Activated CD4-positive, alpha-beta memory T cell treated with anti-CD3 and anti-CD28 coated beads for 36 hours (primary cell): Measurements from ENCODE around the gene WDR73. TPM values are rescaled to one million over a fixed set of nuclear protein-coding genes. Genes with fewer than 3 reads are reported as not detected.
"Not testable (repeated sequence)": the region's sequence is repeated elsewhere in the genome, so short reads cannot be mapped to it uniquely, and the experiment has no call there.

Source experiments
- CTCF ChIA-PET: fragments of 350-600 bp; sonication (Branson Sonifier 250); formaldehyde crosslinking; loops from one replicate; lab custom pipeline; 2021; ENCODE audit warnings: antibody characterized with exemption, inconsistent platforms; lab: Charles Lee
- POLR2A ChIA-PET: fragments of 350-600 bp; sonication (Branson Sonifier 250); formaldehyde crosslinking; loops from one replicate; lab custom pipeline; 2021; ENCODE audit warnings: antibody characterized with exemption; lab: Charles Lee
- DNase-seq: peaks from one replicate; pipeline ENCODE4 v3.0.0-alpha.2; 2020
- H3K27ac Mint-ChIP-seq: one replicate; pipeline ENCODE4 v1.8.0; 2021; ENCODE audit warnings: mixed read lengths
- H3K27me3 Mint-ChIP-seq: one replicate; pipeline ENCODE4 v1.8.0; 2021; ENCODE audit warnings: mixed read lengths
- H3K36me3 Mint-ChIP-seq: one replicate; pipeline ENCODE4 v1.8.0; 2021; ENCODE audit warnings: mixed read lengths
- H3K4me1 Mint-ChIP-seq: one replicate; pipeline ENCODE4 v1.8.0; 2021; ENCODE audit warnings: low read depth, mixed read lengths
- H3K4me3 Mint-ChIP-seq: one replicate; pipeline ENCODE4 v1.8.0; 2021; ENCODE audit warnings: mild to moderate bottlenecking, mixed read lengths
- H3K9me3 Mint-ChIP-seq: one replicate; pipeline ENCODE4 v1.8.0; 2021; ENCODE audit warnings: mixed read lengths
- intact Hi-C: fragments of 100-400 bp; cut with micrococcal nuclease; formaldehyde crosslinking; loops from one replicate; pipeline ENCODE4 v1.15.1; 2023
- total RNA-seq, 2 experiments: library from RNA; stranded (reverse); gene quantifications; one replicate each; pipeline ENCODE4 v1.2.3, GENCODE V29; 2021

The WDR73 gene
- total RNA-seq, result 10 to 100 TPM; 13.7 to 14.9 TPM

DNA sequence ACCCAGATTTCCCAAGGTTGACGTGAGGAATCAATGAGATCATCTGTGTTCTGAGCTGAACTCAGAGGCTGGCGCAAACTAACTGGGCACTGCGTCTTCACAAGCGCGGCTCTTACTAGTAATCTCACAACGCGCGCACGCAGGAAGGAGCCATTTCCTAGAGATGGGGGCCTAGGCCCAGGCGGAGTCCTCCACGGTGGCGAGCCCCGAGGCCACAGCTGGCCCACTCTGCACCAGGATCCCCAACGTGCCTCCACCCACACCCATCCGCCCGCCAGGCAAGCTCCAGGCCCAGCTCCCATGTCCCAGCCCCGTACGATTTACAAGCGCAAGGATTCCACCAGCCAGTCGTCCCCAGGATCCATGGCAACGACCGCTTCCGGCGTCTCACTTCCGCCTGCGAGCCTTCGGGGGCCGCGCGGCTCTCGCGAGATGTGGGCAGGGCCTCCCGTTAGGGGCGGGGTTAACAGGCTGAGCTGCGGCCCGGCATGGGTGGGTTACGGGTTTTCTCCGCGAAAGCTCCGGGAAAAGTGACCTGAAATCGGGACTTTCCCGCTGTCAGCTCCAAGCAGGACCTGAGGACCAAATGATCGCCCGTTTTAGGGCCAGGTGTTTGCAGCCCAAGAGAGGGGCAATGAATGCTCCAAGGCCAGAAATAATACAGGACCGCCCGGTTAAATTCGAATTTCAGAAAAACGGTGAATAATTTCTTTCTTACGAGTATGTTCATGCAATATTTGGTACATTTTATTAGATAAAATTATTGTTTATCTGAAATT, at the start of gene WDR73:
Gene WDR73, minus strand, starts transcription at position 374 of the 779 bp plus-strand sequence. Its CDS starts 9 bp downstream, at position 365.
- H3K36me3 Mint-ChIP-seq, result peaks cover 11% of the 10 kb centered on the region
- ChIA-PET POLR2A (interaction anchor here (0.6 to 2.6 kb wide), 14 partner anchors 9 to 326 kb away, joined by 3 to 9 read pairs (median 4); partner anchors contain the start of genes SEC11A and ZSCAN2), CTCF (interaction anchor here (0.7 to 4.5 kb wide), 22 partner anchors 11 to 274 kb away, joined by 3 to 25 read pairs (median 5); partner anchors contain the start of genes SEC11A, ZNF592 and ZSCAN2)
- intact Hi-C loops, result loop anchor here (1.0 to 5.0 kb wide), 9 partner anchors 15 to 274 kb away; partner anchors contain the start of gene SEC11A
- H3K27ac Mint-ChIP-seq, result peak within 1 kb of the TSS; percentile 89
- no peaks in the 10 kb centered on the region for H3K9me3 Mint-ChIP-seq
- peak within 1 kb of the TSS; percentile 97 for H3K4me3 Mint-ChIP-seq
- peaks cover 41% of the 10 kb centered on the region for H3K4me1 Mint-ChIP-seq
- no peaks in the 10 kb centered on the region for H3K27me3 Mint-ChIP-seq
- DNase-seq, result peak; percentile 98

DNA sequence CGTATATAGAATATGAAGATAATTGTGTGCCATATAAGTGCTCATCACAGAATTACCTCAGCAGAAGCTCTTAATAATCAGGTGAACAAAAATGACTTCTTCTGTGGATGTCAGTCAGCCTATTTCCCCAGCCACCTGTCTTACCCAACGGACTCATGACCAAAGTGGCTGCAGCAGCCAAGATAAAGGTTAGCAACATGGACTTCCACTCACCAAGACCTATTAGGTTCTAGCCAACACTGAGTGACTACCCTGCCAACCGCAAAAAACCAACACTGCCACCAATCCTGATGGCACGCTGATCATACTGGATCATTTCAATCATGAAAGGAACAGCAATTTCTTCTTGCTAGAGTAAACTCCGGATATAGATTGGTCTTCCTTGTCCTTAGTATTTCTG, 49.7 kb upstream of the WDR73 start:
- intact Hi-C loops, result no loop called here
- no peak for DNase-seq
- Mint-ChIP-seq H3K27me3 (no peaks in the 10 kb centered on the region), H3K4me3 (no peak overlapping the region), H3K36me3 (peaks cover 11% of the 10 kb centered on the region), H3K27ac (no peak overlapping the region), H3K9me3 (no peaks in the 10 kb centered on the region), H3K4me1 (peaks cover 67% of the 10 kb centered on the region)
- ChIA-PET CTCF (no interaction called here), POLR2A (interaction anchor here (3.0 kb wide), 1 partner anchor 12 kb away, joined by 10 read pairs; the partner anchor contains the start of gene SEC11A)

DNA sequence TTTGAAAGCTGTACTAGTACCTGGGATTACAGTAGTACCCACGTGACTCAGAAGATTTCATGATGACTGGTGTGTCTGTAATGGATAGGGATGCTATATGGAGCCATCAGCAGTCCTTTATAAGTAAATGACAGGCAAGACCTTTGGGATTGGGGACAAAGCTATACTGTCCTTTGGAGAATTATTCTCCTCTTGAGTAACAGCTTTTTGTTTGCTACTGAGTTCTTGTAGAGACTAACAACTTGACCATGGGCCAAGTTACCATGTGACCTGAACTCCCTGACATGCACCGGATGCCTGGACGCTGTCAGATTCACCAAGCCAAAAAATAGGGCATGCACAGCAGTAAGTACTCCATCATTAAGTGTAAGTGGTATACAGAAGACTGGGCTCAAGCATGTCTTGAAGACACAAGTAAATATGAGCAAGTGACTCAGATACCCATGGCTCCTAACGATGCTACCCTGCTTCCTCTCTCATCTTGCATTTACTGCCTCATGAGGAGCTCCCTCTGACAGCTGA, 48.9 kb upstream of the WDR73 start:
- peak overlapping the region; percentile 7 for H3K27ac Mint-ChIP-seq
- CTCF ChIA-PET, result no interaction called here
- H3K4me1 Mint-ChIP-seq, result peaks cover 67% of the 10 kb centered on the region

DNA sequence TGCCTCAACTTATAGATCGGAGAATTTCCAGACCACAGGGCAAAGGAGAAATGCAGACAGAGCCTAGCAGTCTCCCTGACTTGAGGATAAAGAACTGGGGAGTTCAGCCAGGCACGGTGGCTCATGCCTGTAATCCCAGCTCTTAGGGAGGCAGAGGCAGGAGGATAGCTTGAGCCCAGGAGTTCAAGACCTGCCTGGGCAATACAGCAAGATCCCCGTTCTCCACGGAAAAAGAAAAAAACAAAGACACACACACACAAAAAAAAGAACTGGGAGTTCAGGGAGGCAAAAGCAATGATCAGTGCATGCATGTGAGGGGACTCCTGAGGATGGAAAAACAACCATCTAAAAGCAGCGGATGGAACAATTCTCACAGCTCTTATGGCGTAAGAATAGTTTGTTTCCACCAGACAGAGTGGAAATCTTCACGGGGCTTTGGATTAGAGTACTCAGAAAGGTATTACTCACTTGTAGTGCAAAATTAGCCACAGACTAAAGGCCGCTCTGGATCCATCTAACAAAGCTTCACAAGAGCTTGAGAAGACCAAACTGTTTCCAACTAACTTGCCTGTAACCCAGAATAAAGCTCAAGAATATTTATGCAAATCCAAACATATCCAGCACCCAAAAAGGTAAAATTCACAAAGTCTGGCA, 45.6 kb upstream of the WDR73 start:
- Mint-ChIP-seq H3K36me3 (peaks cover 6% of the 10 kb centered on the region), H3K4me3 (no peak overlapping the region), H3K9me3 (no peaks in the 10 kb centered on the region), H3K4me1 (peaks cover 70% of the 10 kb centered on the region), H3K27ac (peak overlapping the region; percentile 68), H3K27me3 (no peaks in the 10 kb centered on the region)
- intact Hi-C loops, result no loop called here
- CTCF ChIA-PET, result interaction anchor here (0.6 to 1.3 kb wide), 2 partner anchors 24 to 46 kb away, joined by 3 to 6 read pairs; partner anchors contain the start of gene WDR73
- POLR2A ChIA-PET, result interaction anchor here (0.7 to 1.0 kb wide), 3 partner anchors 15 to 48 kb away, joined by 3 to 5 read pairs (median 4); no protein-coding TSS in a partner anchor
- no peak for DNase-seq

More for the DNA sequence above, 48.9 kb upstream of the WDR73 start:
- Mint-ChIP-seq H3K4me3 (no peak overlapping the region), H3K9me3 (no peaks in the 10 kb centered on the region), H3K36me3 (peaks cover 8% of the 10 kb centered on the region), H3K27me3 (no peaks in the 10 kb centered on the region)
- intact Hi-C loops, result no loop called here
- no peak for DNase-seq
- POLR2A ChIA-PET, result interaction anchor here (3.0 kb wide), 1 partner anchor 13 kb away, joined by 10 read pairs; the partner anchor contains the start of gene SEC11A

DNA sequence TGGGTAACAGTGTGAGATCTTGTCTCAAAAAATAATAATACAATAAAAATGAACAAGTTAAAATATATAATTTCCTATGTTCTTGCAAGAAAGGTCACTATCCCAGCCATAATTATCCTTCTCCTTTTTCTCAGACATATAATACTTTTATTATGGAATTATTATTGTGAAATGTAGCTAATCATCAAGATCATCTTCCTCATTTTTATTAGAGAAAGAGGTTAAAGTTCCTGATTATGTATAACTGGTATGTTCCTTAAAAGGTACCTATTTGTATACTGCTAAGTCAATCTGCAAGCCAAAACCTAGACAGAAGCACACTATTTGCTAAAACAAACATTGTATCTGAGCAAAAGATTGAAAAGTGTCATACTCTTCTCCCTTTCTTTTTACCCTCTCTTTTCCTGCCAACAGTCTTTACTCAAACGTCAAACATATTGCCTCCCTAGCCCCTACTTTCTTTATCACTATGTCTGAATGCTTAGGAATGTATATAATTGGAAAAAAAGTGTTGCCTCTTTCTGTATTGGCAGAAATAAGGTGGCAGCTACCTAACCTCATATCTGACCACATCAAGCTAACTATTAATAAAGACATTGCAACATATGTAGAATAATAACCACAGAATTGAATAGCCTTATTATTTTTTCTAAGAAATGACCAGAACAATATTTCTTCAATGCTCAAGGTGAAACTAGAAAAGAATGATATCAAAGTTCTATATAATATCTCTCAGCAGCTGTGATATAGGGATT, 43.3 kb upstream of the WDR73 start:
- no peak overlapping the region for H3K27ac Mint-ChIP-seq
- H3K4me3 Mint-ChIP-seq, result no peak overlapping the region
- H3K4me1 Mint-ChIP-seq, result peaks cover 58% of the 10 kb centered on the region
- peaks cover 3% of the 10 kb centered on the region for H3K36me3 Mint-ChIP-seq
- no peak for DNase-seq
- intact Hi-C loops, result no loop called here
- no peaks in the 10 kb centered on the region for H3K9me3 Mint-ChIP-seq
- H3K27me3 Mint-ChIP-seq, result no peaks in the 10 kb centered on the region
- ChIA-PET POLR2A (interaction anchor here (0.6 to 1.4 kb wide), 4 partner anchors 19 to 92 kb away, joined by 3 to 5 read pairs (median 4); no protein-coding TSS in a partner anchor), CTCF (interaction anchor here (0.6 to 1.0 kb wide), 2 partner anchors 26 to 36 kb away, joined by 3 to 5 read pairs; no protein-coding TSS in a partner anchor)

DNA sequence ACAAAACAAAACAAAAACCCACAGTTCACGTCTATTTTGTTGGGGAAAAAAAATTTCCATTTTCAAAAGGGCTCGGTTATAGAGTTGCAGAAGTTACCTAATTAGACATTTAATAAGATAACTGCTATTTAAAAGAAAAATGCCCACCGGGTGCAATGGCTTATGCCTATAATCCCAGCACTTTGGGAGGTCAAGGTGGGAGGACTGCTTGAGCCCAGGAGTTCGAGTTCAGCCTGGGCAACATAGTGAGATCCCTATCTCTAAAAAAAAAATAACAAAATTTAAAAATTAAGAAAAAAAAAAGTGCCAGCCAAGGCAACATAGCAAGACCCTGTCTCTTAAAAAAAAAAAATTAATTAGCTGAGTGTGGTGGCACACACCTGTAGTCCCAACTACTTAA, 42.7 kb upstream of the WDR73 start:
- Mint-ChIP-seq H3K4me3 (no peak overlapping the region), H3K27me3 (no peaks in the 10 kb centered on the region), H3K4me1 (peaks cover 63% of the 10 kb centered on the region), H3K9me3 (no peaks in the 10 kb centered on the region), H3K27ac (no peak overlapping the region), H3K36me3 (peaks cover 3% of the 10 kb centered on the region)
- ChIA-PET CTCF (no interaction called here), POLR2A (interaction anchor here (0.6 to 1.4 kb wide), 3 partner anchors 20 to 92 kb away, joined by 3 to 5 read pairs (median 4); no protein-coding TSS in a partner anchor)
- intact Hi-C loops, result no loop called here
- DNase-seq, result no peak

DNA sequence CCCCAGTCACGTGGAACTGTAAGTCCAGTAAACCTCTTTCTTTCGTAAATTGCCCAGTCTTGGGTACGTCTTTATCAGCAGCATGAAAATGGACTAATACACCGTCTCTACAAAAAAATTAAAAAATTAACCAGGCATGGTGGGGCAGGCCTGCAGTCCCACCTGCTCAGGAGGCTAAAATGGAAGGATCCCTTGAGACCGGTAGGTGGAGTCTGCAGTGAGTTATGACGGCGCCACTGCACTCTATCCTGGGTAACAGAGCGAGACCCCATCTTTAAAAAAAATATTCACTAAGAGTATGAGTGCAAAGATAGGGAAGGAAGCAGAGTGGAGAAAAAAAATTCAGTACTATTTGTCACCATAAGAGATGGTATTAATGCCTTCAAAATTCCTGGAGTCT, 36.3 kb upstream of the WDR73 start:
- ChIA-PET POLR2A (no interaction called here), CTCF (no interaction called here)
- H3K4me3 Mint-ChIP-seq, result no peak overlapping the region
- H3K27ac Mint-ChIP-seq, result no peak overlapping the region
- no peaks in the 10 kb centered on the region for H3K9me3 Mint-ChIP-seq
- intact Hi-C loops, result no loop called here
- H3K4me1 Mint-ChIP-seq, result peaks cover 24% of the 10 kb centered on the region
- peaks cover 33% of the 10 kb centered on the region for H3K36me3 Mint-ChIP-seq
- no peak for DNase-seq
- no peaks in the 10 kb centered on the region for H3K27me3 Mint-ChIP-seq

DNA sequence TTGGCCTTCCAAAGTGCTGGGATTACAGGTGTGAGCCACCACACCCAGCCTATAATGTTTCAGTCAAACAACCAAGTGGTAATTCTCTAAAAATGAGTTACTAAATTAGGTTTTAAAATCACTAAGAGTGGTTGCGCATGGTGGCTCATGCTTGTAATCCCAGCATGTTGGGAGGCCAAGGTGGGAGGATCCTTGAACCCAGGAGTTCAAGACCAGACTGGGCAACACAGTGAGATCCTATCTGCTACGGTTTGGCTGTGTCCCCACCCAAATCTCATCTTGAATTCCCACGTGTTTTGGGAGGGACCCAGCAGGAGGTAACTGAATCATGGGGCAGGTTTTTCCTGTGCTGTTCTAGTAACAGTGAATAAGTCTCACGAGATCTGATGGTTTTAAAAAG, 35.8 kb upstream of the WDR73 start:
- ChIA-PET CTCF (no interaction called here), POLR2A (no interaction called here)
- intact Hi-C loops, result no loop called here
- peaks cover 37% of the 10 kb centered on the region for H3K36me3 Mint-ChIP-seq
- no peak overlapping the region for H3K27ac Mint-ChIP-seq
- no peak overlapping the region for H3K4me3 Mint-ChIP-seq
- no peak for DNase-seq
- no peaks in the 10 kb centered on the region for H3K9me3 Mint-ChIP-seq
- no peaks in the 10 kb centered on the region for H3K27me3 Mint-ChIP-seq
- peaks cover 28% of the 10 kb centered on the region for H3K4me1 Mint-ChIP-seq

DNA sequence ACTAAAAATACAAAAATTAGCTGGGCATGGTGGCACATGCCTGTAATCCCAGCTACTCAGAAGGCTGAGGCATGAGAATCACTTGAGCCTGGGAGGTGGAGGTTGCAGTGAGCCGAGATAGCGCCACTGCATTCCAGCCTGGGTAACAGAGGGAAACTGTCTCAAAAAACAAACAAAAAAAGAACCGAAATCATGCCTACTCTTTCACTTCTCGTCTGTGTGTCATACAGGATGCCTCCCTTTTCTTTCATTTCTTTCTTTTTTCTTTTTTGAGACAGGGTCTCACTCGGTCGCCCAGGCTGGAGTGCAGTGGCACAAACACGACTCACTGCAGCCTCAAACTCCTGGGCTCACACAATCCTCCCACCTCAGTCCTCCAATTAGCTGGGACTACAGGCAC, 32.4 kb upstream of the WDR73 start:
- H3K9me3 Mint-ChIP-seq, POLR2A ChIA-PET, CTCF ChIA-PET, H3K4me3 Mint-ChIP-seq, intact Hi-C loops, DNase-seq, H3K27me3 Mint-ChIP-seq: not testable (repeated sequence)
- Mint-ChIP-seq H3K4me1 (peaks cover 33% of the 10 kb centered on the region), H3K27ac (peak overlapping the region; percentile 67), H3K36me3 (peaks cover 57% of the 10 kb centered on the region)

DNA sequence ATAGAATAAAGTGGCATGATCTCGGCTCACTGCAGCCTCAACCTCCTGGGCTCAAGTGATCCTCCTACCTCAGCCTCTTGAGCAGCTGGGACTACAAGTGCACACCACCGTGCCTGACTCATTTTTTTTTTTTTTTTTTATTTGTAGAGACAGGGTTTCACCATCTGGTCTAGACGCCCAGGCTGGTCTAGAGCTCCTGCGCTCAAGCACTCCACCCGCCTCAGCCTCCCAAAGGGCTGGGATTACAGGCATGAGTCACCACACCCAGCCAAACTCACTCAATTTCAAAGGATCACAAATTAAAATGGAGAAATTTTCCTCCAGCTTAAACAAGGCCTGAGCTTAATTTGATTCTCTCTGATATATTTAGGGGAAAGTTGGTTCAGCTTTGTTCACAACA, 31.2 kb upstream of the WDR73 start:
- peaks cover 36% of the 10 kb centered on the region for H3K4me1 Mint-ChIP-seq
- DNase-seq, result no peak
- H3K4me3 Mint-ChIP-seq, result no peak overlapping the region
- POLR2A ChIA-PET, result no interaction called here
- no peak overlapping the region for H3K27ac Mint-ChIP-seq
- CTCF ChIA-PET, result no interaction called here
- no peaks in the 10 kb centered on the region for H3K9me3 Mint-ChIP-seq
- H3K27me3 Mint-ChIP-seq, result no peaks in the 10 kb centered on the region
- intact Hi-C loops, result loop anchor here (2.0 kb wide), 1 partner anchor 27 kb away; the partner anchor contains the start of gene NMB
- peaks cover 54% of the 10 kb centered on the region for H3K36me3 Mint-ChIP-seq

DNA sequence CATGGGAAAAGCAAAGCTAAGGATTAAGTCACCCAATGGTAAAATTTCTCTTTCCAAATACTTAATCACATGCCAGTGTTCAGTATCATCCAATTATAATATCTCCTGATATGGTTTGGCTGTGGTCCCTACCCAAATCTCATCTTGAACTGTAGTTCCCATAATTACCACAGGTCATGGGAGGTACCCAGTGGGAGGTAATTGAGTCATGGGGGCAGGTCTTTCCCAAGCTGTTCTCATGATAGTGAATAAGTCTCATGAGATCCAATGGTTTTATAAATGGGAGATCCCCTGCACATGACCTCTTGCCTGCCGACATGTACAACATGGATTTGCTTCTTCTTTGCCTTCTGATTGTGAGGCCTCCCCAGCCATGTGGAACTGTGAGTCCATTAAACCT, 30.0 kb upstream of the WDR73 start:
- Mint-ChIP-seq H3K36me3 (peaks cover 53% of the 10 kb centered on the region), H3K9me3 (no peaks in the 10 kb centered on the region), H3K4me3 (no peak overlapping the region), H3K4me1 (peaks cover 34% of the 10 kb centered on the region), H3K27me3 (no peaks in the 10 kb centered on the region), H3K27ac (no peak overlapping the region)
- ChIA-PET POLR2A (no interaction called here), CTCF (no interaction called here)
- no peak for DNase-seq
- intact Hi-C loops, result loop anchor here (2.0 kb wide), 1 partner anchor 25 kb away; the partner anchor contains the start of gene NMB
